HepG2 (cell line): ENCODE results near the gene TMEM250. TPM values are rescaled to one million over a fixed set of nuclear protein-coding genes. Genes with fewer than 3 reads are reported as not detected.

Experiments
- CBX2 ChIP-seq, 2 experiments: fragments of 200-600 bp in 1 of 2; sonication (generic); formaldehyde crosslinking in 1 of 2; IDR thresholded peaks; 2 replicates each; pipeline versions ENCODE4 v1.7.0 to v1.8.1; 2018 to 2022; ENCODE audit warnings: low read depth in 2 of 2, low read length in 1 of 2, mild to moderate bottlenecking in 1 of 2, missing genetic modification reagents in 1 of 2
- EZH2 ChIP-seq: conservative IDR thresholded peaks from 2 replicates; pipeline ENCODE4 v1.6.1; 2012; ENCODE audit warnings: mild to moderate bottlenecking, low read depth, low read length, moderate library complexity
- HMG20B ChIP-seq: conservative IDR thresholded peaks from 2 replicates; pipeline ENCODE4 v1.6.1; 2016; ENCODE audit warnings: missing genetic modification reagents, missing compliant biosample characterization
- KDM5B ChIP-seq: sonication (generic); formaldehyde crosslinking; IDR thresholded peaks from 2 replicates; pipeline ENCODE4 v1.4.0; 2020; ENCODE audit warnings: missing genetic modification reagents, mild to moderate bottlenecking, borderline replicate concordance
- KLF6 ChIP-seq: IDR thresholded peaks from 2 replicates; pipeline ENCODE4 v1.8.0; 2016; ENCODE audit warnings: missing biosample characterization, missing genetic modification reagents
- NCOA5 ChIP-seq: sonication (generic); formaldehyde crosslinking; IDR thresholded peaks from 2 replicates; pipeline ENCODE4 v1.4.0; 2020; ENCODE audit warnings: missing genetic modification reagents
- ZFP36L1 ChIP-seq: sonication (generic); formaldehyde crosslinking; IDR thresholded peaks from 2 replicates; pipeline ENCODE4 v1.8.0; 2022; ENCODE audit warnings: mild to moderate bottlenecking, missing genetic modification reagents, moderate library complexity
- ZFX ChIP-seq: sonication (generic); formaldehyde crosslinking; IDR thresholded peaks from 2 replicates; pipeline ENCODE4 v1.4.0; 2020; ENCODE audit warnings: mild to moderate bottlenecking, low read depth, missing genetic modification reagents, moderate library complexity
- ZNF180 ChIP-seq: sonication (generic); formaldehyde crosslinking; IDR thresholded peaks from 2 replicates; pipeline ENCODE4 v1.4.0; 2020; ENCODE audit warnings: low read depth, missing genetic modification reagents, borderline replicate concordance
- ZNF3 ChIP-seq: IDR thresholded peaks from 2 replicates; pipeline ENCODE4 v1.7.0; 2017; ENCODE audit warnings: inconsistent platforms
- ZNF33A ChIP-seq: sonication (generic); formaldehyde crosslinking; IDR thresholded peaks from 2 replicates; pipeline ENCODE4 v1.5.1; 2020; ENCODE audit warnings: missing genetic modification reagents, mild to moderate bottlenecking, moderate library complexity, borderline replicate concordance
- ZNF557 ChIP-seq: sonication (generic); formaldehyde crosslinking; IDR thresholded peaks from 2 replicates; pipeline ENCODE4 v1.4.0; 2020; ENCODE audit warnings: missing genetic modification reagents
- ZNF607 ChIP-seq: sonication (generic); formaldehyde crosslinking; IDR thresholded peaks from 2 replicates; pipeline ENCODE4 v1.5.1; 2020; ENCODE audit warnings: missing genetic modification reagents, mild to moderate bottlenecking, borderline replicate concordance
- ZNF616 ChIP-seq: sonication (generic); formaldehyde crosslinking; IDR thresholded peaks from 2 replicates; pipeline ENCODE4 v1.5.0; 2020; ENCODE audit warnings: low read depth, mild to moderate bottlenecking, missing genetic modification reagents
- ZNF772 ChIP-seq: sonication (generic); formaldehyde crosslinking; IDR thresholded peaks from 2 replicates; pipeline ENCODE4 v1.5.0; 2020; ENCODE audit warnings: mild to moderate bottlenecking, missing genetic modification reagents
- ZNF816 ChIP-seq: sonication (generic); formaldehyde crosslinking; IDR thresholded peaks from 2 replicates; pipeline ENCODE4 v1.8.0; 2022; ENCODE audit warnings: missing genetic modification reagents, mild to moderate bottlenecking, borderline replicate concordance
- polyA plus RNA-seq, 8 experiments: library from polyadenylated mRNA; depleted of rRNA in 3 of 8; stranded (reverse) in 7 of 8; unstranded in 1 of 8; fragments of >200 nt; fragmentation: Illumina TruSeq in 4 of 8; extraction: Trizol in 4 of 8; gene quantifications; 2 replicates each; pipeline versions ENCODE4 v1.2.1 to v1.2.3, GENCODE V29; 2011 to 2016; ENCODE audit warnings: low read depth in 4 of 8, missing spikeins in 1 of 8, mixed read lengths in 1 of 8; ENCODE audit not compliant: insufficient read depth in 1 of 8
- total RNA-seq, 5 experiments: library from RNA; depleted of rRNA; stranded (reverse); fragments of >200 nt; fragmentation: Illumina TruSeq; extraction: Trizol; gene quantifications; 2 replicates each; pipeline ENCODE4 v1.2.3, GENCODE V29; 2016; ENCODE audit warnings: low read depth in 1 of 5
- TF ChIP-seq, protein P1 (sequence below): sonication (generic); formaldehyde crosslinking; IDR thresholded peaks from 2 replicates; pipeline ENCODE4 v1.4.0; 2020; ENCODE audit warnings: missing genetic modification reagents, mild to moderate bottlenecking, borderline replicate concordance
- TF ChIP-seq, protein P2 (sequence below): sonication (generic); formaldehyde crosslinking; IDR thresholded peaks from 2 replicates; pipeline ENCODE4 v1.8.0; 2022; ENCODE audit warnings: low read depth, missing genetic modification reagents
- TF ChIP-seq, protein P3 (sequence below): sonication (generic); formaldehyde crosslinking; IDR thresholded peaks from 2 replicates; pipeline ENCODE4 v1.5.0; 2020; ENCODE audit warnings: mild to moderate bottlenecking, missing genetic modification reagents, borderline replicate concordance
- TF ChIP-seq, protein P4 (sequence below): sonication (generic); formaldehyde crosslinking; IDR thresholded peaks from 2 replicates; pipeline ENCODE4 v1.4.0; 2020; ENCODE audit warnings: mild to moderate bottlenecking, missing genetic modification reagents

The TMEM250 gene
- total and polyA plus RNA-seq, 2 of the 13 experiments (the other 11 are each of a cell fraction or from before 2014, with no cell fraction given) = 5.5 to 13.9 TPM

DNA sequence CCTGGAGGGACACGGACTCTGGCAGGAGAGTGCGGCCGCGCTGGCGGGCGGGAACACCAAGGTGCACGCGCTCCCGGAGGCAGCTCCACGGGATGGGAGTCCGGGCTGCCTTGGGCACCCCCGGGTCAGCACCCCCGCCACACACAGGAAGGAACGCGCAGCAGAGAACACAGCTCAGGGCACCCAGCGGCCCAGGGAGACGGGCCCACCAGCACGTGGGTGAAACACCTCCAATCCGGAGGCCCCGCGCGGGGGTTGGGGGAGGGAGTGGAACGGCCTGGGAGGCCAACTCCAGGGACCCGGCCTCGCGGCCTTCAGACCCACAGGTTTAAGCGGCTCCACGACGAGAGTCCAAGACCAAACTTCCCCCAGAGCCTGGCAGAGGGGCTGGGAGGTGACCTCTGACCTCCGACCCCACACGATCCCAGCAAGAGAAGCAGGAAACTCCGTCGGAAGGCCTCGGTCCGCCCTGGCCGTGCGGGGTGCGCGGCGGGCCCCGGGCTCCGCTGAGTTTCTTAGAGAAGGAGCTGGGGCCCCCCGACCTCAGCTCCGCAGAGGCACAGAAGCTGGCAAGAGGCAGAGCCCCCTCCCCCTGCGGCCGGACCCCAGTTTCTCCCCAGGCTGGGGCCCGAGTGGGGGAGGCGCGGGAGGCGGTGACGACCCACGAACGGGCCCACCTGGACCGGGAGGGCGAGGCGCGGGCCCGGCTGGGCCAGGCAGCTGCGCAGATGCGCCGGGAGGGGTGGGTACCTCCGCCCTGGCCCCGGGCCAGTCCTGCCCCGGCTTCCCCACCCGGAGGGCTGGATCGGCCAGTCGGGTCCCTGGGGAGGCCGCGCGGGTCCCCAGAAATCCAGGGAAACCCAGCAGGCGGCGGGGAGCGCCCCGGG lies 24.4 kb downstream of the TMEM250 start (continued):
- peak; percentile 83 for TF ChIP-seq ZFX (CRISPR knock-in tag)
- no peak for TF ChIP-seq HMG20B (CRISPR knock-in tag)
- no peak for TF ChIP-seq CBX2 (IDR thresholded peaks at IDR 0.05; ENCODE audit: low read depth, low read length)
- TF ChIP-seq CBX2 (CRISPR knock-in tag; IDR thresholded peaks at IDR 0.05; ENCODE audit: low read depth) = no peak
- 0 out of 2 replicates have a peak, but pooled peaks have one; percentile 41 for TF ChIP-seq ZNF816 (CRISPR knock-in tag)
- TF ChIP-seq ZNF772 (CRISPR knock-in tag) = peak; percentile 63; the same call in 1 of the 2 replicates
- TF ChIP-seq, protein P1, sequence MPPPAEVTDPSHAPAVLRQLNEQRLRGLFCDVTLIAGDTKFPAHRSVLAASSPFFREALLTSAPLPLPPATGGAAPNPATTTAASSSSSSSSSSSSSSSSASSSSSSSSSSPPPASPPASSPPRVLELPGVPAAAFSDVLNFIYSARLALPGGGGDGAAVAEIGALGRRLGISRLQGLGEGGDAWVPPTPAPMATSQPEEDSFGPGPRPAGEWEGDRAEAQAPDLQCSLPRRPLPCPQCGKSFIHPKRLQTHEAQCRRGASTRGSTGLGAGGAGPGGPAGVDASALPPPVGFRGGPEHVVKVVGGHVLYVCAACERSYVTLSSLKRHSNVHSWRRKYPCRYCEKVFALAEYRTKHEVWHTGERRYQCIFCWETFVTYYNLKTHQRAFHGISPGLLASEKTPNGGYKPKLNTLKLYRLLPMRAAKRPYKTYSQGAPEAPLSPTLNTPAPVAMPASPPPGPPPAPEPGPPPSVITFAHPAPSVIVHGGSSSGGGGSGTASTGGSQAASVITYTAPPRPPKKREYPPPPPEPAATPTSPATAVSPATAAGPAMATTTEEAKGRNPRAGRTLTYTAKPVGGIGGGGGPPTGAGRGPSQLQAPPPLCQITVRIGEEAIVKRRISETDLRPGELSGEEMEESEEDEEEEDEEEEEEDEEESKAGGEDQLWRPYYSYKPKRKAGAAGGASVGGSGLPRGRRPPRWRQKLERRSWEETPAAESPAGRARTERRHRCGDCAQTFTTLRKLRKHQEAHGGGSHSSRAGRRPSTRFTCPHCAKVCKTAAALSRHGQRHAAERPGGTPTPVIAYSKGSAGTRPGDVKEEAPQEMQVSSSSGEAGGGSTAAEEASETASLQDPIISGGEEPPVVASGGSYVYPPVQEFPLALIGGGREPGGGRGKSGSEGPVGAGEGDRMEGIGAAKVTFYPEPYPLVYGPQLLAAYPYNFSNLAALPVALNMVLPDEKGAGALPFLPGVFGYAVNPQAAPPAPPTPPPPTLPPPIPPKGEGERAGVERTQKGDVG (CRISPR knock-in tag) = no peak
- TF ChIP-seq KDM5B (CRISPR knock-in tag) = peak; percentile 51; the same call in 1 of the 2 replicates
- TF ChIP-seq, protein P2, sequence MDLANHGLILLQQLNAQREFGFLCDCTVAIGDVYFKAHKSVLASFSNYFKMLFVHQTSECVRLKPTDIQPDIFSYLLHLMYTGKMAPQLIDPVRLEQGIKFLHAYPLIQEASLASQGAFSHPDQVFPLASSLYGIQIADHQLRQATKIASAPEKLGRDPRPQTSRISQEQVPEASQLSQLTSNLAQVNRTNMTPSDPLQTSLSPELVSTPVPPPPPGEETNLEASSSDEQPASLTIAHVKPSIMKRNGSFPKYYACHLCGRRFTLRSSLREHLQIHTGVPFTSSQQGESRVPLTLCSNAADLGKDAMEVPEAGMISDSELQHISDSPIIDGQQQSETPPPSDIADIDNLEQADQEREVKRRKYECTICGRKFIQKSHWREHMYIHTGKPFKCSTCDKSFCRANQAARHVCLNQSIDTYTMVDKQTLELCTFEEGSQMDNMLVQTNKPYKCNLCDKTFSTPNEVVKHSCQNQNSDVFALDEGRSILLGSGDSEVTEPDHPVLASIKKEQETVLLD (CRISPR knock-in tag) = no peak; the same call in 1 of the 2 replicates
- no peak for TF ChIP-seq ZNF557 (CRISPR knock-in tag)
- no peak for TF ChIP-seq ZNF33A
- TF ChIP-seq, protein P3, sequence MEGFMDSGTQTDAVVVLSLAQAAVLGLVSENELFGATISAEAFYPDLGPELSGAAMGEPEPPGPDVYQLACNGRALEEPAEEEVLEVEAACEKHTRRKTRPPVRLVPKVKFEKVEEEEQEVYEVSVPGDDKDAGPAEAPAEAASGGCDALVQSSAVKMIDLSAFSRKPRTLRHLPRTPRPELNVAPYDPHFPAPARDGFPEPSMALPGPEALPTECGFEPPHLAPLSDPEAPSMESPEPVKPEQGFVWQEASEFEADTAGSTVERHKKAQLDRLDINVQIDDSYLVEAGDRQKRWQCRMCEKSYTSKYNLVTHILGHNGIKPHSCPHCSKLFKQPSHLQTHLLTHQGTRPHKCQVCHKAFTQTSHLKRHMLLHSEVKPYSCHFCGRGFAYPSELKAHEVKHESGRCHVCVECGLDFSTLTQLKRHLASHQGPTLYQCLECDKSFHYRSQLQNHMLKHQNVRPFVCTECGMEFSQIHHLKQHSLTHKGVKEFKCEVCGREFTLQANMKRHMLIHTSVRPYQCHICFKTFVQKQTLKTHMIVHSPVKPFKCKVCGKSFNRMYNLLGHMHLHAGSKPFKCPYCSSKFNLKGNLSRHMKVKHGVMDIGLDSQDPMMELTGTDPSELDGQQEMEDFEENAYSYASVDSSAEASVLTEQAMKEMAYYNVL (CRISPR knock-in tag) = no peak
- TF ChIP-seq KLF6 (CRISPR knock-in tag) = no peak
- TF ChIP-seq, protein P4, sequence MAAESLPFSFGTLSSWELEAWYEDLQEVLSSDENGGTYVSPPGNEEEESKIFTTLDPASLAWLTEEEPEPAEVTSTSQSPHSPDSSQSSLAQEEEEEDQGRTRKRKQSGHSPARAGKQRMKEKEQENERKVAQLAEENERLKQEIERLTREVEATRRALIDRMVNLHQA (CRISPR knock-in tag) = no peak
- TF ChIP-seq EZH2 = no peak
- TF ChIP-seq ZFP36L1 = 0 out of 2 replicates have a peak, but pooled peaks have one; percentile 57
- no peak for TF ChIP-seq ZNF180 (CRISPR knock-in tag)
- no peak for TF ChIP-seq ZNF616
- no peak for TF ChIP-seq NCOA5 (CRISPR knock-in tag)
- TF ChIP-seq ZNF607 (CRISPR knock-in tag) = 0 out of 2 replicates have a peak, but pooled peaks have one; percentile 40
- TF ChIP-seq ZNF3 (CRISPR knock-in tag) = no peak
